AG04450 (cell line): ENCODE measurements around the gene DPYSL5. TPM values are rescaled to one million over a fixed set of nuclear protein-coding genes. Genes with fewer than 3 reads are reported as not detected.

Experiments used
- CTCF ChIA-PET: fragments of 300-600, 350-600 bp; formaldehyde crosslinking; extraction: SDS; loops from one replicate; lab custom pipeline; 2022; ENCODE audit warnings: antibody characterized with exemption, inconsistent platforms; lab: Charles Lee
- POLR2A ChIA-PET: fragments of 350-600 bp; formaldehyde crosslinking; extraction: SDS; loops from one replicate; lab custom pipeline; 2021; ENCODE audit warnings: antibody characterized with exemption, inconsistent platforms; lab: Yijun Ruan, JAX
- DNase-seq: peaks from one replicate; pipeline ENCODE4 v3.0.0-alpha.2; 2011; ENCODE audit warnings: low read depth, low spot score
- H3K27ac ChIP-seq: one replicate; pipeline ENCODE4 v1.5.1; 2012; ENCODE audit warnings: low read depth, low read length, control low read depth
- H3K27me3 ChIP-seq: one replicate; pipeline ENCODE4 v1.6.0; 2012; ENCODE audit warnings: low read length; ENCODE audit not compliant: control insufficient read depth, insufficient read depth
- H3K4me3 ChIP-seq: 2 replicates; pipeline ENCODE4 v1.5.1; 2011; ENCODE audit warnings: mild to moderate bottlenecking, low read depth, low read length, control low read depth
- H3K9me3 ChIP-seq: 2 replicates; pipeline ENCODE4 v1.5.1; 2012; ENCODE audit warnings: low read length; ENCODE audit not compliant: control insufficient read depth, insufficient read depth
- CTCF ChIP-seq: IDR thresholded peaks from 2 replicates; pipeline ENCODE4 v1.5.1; 2011; ENCODE audit warnings: low read depth, low read length, control low read depth, inconsistent platforms
- polyA plus RNA-seq: library from polyadenylated mRNA; depleted of rRNA; stranded (reverse); fragments of >200 nt; gene quantifications from 2 replicates; pipeline ENCODE4 v1.2.3, GENCODE V29; 2011

Gene DPYSL5
- polyA plus RNA-seq, 1 experiment, result not detected

GRCh38 chr2:26850505-26850904, 2.6 kb downstream of the DPYSL5 start:
- DNase-seq, result no peak

GRCh38 chr2:26852405-26853306, 4.7 kb downstream of the DPYSL5 start:
- no peaks in the 10 kb centered on the region for H3K9me3 ChIP-seq
- no peak overlapping the region for H3K4me3 ChIP-seq
- ChIA-PET POLR2A (interaction anchor here (0.6 kb wide), 1 partner anchor 327 kb away, joined by 7 read pairs; no protein-coding TSS in a partner anchor), CTCF (interaction anchor here (0.5 to 1.1 kb wide), 4 partner anchors 10 to 164 kb away, joined by 3 to 5 read pairs (median 4); no protein-coding TSS in a partner anchor)
- no peak overlapping the region for H3K27ac ChIP-seq
- H3K27me3 ChIP-seq, result peaks cover 59% of the 10 kb centered on the region
- no peak for TF ChIP-seq CTCF
- DNase-seq, result no peak

More at GRCh38 chr2:26850505-26850904, 2.6 kb downstream of the DPYSL5 start:
- Histone ChIP-seq H3K27ac (no peak overlapping the region), H3K9me3 (no peaks in the 10 kb centered on the region), H3K4me3 (no peak overlapping the region), H3K27me3 (peaks cover 73% of the 10 kb centered on the region)
- ChIA-PET POLR2A (interaction anchor here (0.6 kb wide), 1 partner anchor 109 kb away, joined by 4 read pairs; no protein-coding TSS in a partner anchor), CTCF (no interaction called here)
- no peak for TF ChIP-seq CTCF

- no peak for TF ChIP-seq CTCF
- H3K4me3 ChIP-seq, result no peak overlapping the region
- peaks cover 52% of the 10 kb centered on the region for H3K27me3 ChIP-seq
- DNase-seq, result no peak
- no peak overlapping the region for H3K27ac ChIP-seq
- ChIA-PET CTCF (interaction anchor here (0.8 kb wide), 1 partner anchor 163 kb away, joined by 3 read pairs; no protein-coding TSS in a partner anchor), POLR2A (no interaction called here)
- no peaks in the 10 kb centered on the region for H3K9me3 ChIP-seq
Measured at GRCh38 chr2:26853751-26854150, 5.8 kb downstream of the DPYSL5 start.

- ChIA-PET POLR2A (no interaction called here), CTCF (no interaction called here)
- no peak for TF ChIP-seq CTCF
- DNase-seq, result no peak
- Histone ChIP-seq H3K27me3 (peaks cover 47% of the 10 kb centered on the region), H3K27ac (no peak overlapping the region), H3K4me3 (no peak overlapping the region), H3K9me3 (no peaks in the 10 kb centered on the region)
Measured at GRCh38 chr2:26854283-26854827, 6.4 kb downstream of the DPYSL5 start.
